Measurements from ENCODE around the gene GMCL2.

Gene GMCL2

DNA sequence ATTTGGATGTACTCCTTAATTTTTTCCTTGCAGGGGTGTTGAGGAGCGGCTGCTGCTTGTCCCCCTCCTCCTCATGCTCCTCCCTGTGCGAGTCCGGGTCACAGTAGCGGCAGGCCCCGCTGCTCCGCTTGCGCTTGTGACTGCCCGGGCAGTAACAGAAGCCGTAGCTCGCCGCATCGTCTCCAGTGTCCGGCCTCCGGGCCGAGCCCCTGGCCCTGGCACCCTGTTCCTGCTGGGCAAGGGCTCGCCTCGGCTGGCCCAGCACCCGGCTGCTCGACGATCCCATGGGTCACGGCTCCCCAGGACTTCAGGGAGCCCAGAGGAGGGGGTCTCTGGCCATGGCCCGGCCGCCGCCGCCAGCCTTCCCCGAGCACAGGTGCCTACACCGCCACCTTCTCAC lies at the start of gene GMCL2:
TSS of gene GMCL2 (minus strand) at position 358 of the 400 bp plus-strand sequence. CDS start at position 286, 72 bp downstream.
- Histone ChIP-seq H3K36me3 (replicated peaks) (no peaks in the 10 kb centered on the region), H3K27ac (no peak within 1 kb of the TSS), H3K27me3 (replicated peaks) (no peaks in the 10 kb centered on the region), H3K4me3 (ENCODE audit: low read depth, low read length) (no peak within 1 kb of the TSS)
- TF ChIP-seq, protein P1, sequence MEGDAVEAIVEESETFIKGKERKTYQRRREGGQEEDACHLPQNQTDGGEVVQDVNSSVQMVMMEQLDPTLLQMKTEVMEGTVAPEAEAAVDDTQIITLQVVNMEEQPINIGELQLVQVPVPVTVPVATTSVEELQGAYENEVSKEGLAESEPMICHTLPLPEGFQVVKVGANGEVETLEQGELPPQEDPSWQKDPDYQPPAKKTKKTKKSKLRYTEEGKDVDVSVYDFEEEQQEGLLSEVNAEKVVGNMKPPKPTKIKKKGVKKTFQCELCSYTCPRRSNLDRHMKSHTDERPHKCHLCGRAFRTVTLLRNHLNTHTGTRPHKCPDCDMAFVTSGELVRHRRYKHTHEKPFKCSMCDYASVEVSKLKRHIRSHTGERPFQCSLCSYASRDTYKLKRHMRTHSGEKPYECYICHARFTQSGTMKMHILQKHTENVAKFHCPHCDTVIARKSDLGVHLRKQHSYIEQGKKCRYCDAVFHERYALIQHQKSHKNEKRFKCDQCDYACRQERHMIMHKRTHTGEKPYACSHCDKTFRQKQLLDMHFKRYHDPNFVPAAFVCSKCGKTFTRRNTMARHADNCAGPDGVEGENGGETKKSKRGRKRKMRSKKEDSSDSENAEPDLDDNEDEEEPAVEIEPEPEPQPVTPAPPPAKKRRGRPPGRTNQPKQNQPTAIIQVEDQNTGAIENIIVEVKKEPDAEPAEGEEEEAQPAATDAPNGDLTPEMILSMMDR (IDR thresholded peaks at IDR 0.05; ENCODE audit: low read depth, low read length, missing control alignments): no peak
- in situ Hi-C loops (cut with HindIII; ENCODE audit: low pct_ligation_motif_present, low sequenced_read_pairs): no loop called here
- no peak for DNase-seq

DNA sequence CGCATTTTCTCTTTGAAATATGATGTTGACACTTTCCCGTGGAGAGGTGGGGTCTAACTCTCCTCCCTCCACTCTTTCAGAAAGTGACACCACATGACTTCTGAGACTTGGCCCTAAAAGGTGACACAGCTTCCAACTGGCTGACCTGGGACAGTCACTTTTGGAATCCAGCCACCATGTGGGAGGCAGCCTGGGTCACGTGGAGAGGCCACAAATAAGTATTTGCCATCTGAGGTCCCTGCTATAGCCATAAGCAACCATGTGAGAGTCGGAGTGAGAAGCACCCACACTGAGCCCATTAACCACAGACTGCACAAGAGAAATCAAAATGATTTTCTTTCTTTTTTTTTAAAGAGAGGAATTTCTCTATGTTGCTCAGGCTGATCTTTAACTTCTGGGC lies 49.5 kb upstream of the GMCL2 start:
- Histone ChIP-seq H3K27me3 (replicated peaks) (no peaks in the 10 kb centered on the region), H3K36me3 (replicated peaks) (no peaks in the 10 kb centered on the region), H3K27ac (no peak overlapping the region), H3K4me3 (ENCODE audit: low read depth, low read length) (no peak overlapping the region)
- TF ChIP-seq, protein P1 (IDR thresholded peaks at IDR 0.05; ENCODE audit: low read depth, low read length, missing control alignments): no peak
- no peak for DNase-seq
- in situ Hi-C loops (cut with HindIII; ENCODE audit: low pct_ligation_motif_present, low sequenced_read_pairs): no loop called here

- no peak for DNase-seq
- no peaks in the 10 kb centered on the region for H3K36me3 ChIP-seq (replicated peaks)
- TF ChIP-seq, protein P1 (IDR thresholded peaks at IDR 0.05; ENCODE audit: low read depth, low read length, missing control alignments): no peak
- H3K27ac ChIP-seq: no peak overlapping the region
- in situ Hi-C loops (cut with HindIII; ENCODE audit: low pct_ligation_motif_present, low sequenced_read_pairs): no loop called here
- H3K4me3 ChIP-seq (ENCODE audit: low read depth, low read length): no peak overlapping the region
- H3K27me3 ChIP-seq (replicated peaks): no peaks in the 10 kb centered on the region
Observed at GRCh38 chr5:178236126-178236525, 49.0 kb upstream of the GMCL2 start.

DNA sequence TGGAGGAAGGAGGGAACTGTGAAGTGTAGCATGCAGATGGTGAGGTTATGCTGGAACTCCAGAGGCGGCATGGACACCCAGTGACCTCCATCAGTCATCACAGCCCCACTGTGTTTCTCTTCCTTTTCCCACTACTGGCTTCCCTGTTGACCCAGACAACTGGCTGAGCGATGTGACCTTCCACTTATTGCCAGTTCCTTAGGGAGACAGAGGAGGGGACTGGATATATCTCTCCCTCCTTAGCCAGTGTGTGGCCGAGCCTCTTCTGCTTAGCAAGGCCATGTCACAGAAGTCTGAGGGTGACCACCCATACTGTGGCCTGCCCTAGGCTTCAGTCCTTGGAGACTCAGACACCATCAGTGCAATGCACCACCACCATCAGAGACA lies 48.4 kb upstream of the GMCL2 start:
- Histone ChIP-seq H3K27me3 (replicated peaks) (no peaks in the 10 kb centered on the region), H3K36me3 (replicated peaks) (peaks cover 2% of the 10 kb centered on the region), H3K4me3 (ENCODE audit: low read depth, low read length) (no peak overlapping the region), H3K27ac (no peak overlapping the region)
- in situ Hi-C loops (cut with HindIII; ENCODE audit: low pct_ligation_motif_present, low sequenced_read_pairs): no loop called here
- no peak for DNase-seq
- TF ChIP-seq, protein P1 (IDR thresholded peaks at IDR 0.05; ENCODE audit: low read depth, low read length, missing control alignments): no peak

GRCh38 chr5:178234750-178235587 lies 47.8 kb upstream of the GMCL2 start:
- in situ Hi-C loops (cut with HindIII; ENCODE audit: low pct_ligation_motif_present, low sequenced_read_pairs): no loop called here
- H3K27me3 ChIP-seq (replicated peaks): no peaks in the 10 kb centered on the region
- DNase-seq: peak; percentile 58
- no peak overlapping the region for H3K4me3 ChIP-seq (ENCODE audit: low read depth, low read length)
- no peak overlapping the region for H3K27ac ChIP-seq
- TF ChIP-seq, protein P1 (IDR thresholded peaks at IDR 0.05; ENCODE audit: low read depth, low read length, missing control alignments): peak; percentile 87
- H3K36me3 ChIP-seq (replicated peaks): peaks cover 2% of the 10 kb centered on the region

Measured in brain microvascular endothelial cell (primary cell).